HepG2 (cell line): ENCODE results near the gene ZFP1. TPM values are rescaled to one million over a fixed set of nuclear protein-coding genes. Genes with fewer than 3 reads are reported as not detected.

ENCODE experiments used
- ATAC-seq: fragments of 200-7000 bp; cut with Tn5 transposase; 3 replicates; pipeline ENCODE4 v1.9.1; 2020; ENCODE audit warnings: mild to moderate bottlenecking, moderate library complexity
- BruUV-seq: library from RNA; stranded (reverse); fragments of 400-500 nt; replicated peaks from 2 replicates; lab custom pipeline; 2021; lab: Mats Ljungman, UMichigan
- CTCF ChIA-PET: fragments of 300-600 bp; formaldehyde crosslinking; extraction: SDS; loops from one replicate; lab custom pipeline; 2021; ENCODE audit warnings: low total read pairs, inconsistent platforms, low intra/inter-chr PET ratio; lab: Yijun Ruan, JAX
- POLR2A ChIA-PET: fragments of 350-600 bp; sonication (Branson Sonifier 250); formaldehyde crosslinking; loops from one replicate; lab custom pipeline; 2020; ENCODE audit warnings: antibody characterized with exemption, inconsistent platforms; lab: Yijun Ruan, JAX
- DNase-seq: peaks from one replicate; pipeline ENCODE4 v3.0.0-alpha.2; 2015; ENCODE audit warnings: low spot score
- FAIRE-seq: peaks from 3 replicates; lab custom pipeline; 2011; peaks lifted over from hg19 to GRCh38; lab: Jason Lieb, UNC
- H2AFZ ChIP-seq: one replicate; pipeline ENCODE4 v1.6.1; 2011; ENCODE audit warnings: low read length, inconsistent platforms
- H3K27ac ChIP-seq: fragments of 300-600 bp; 3 replicates; pipeline ENCODE4 v1.8.0; 2011; ENCODE audit warnings: mixed run types, mild to moderate bottlenecking, mixed read lengths, low read length, inconsistent platforms; ENCODE audit not compliant: insufficient read depth; ENCODE audit errors: extremely low read length
- H3K27me3 ChIP-seq, 2 experiments: fragments of 200-600 bp in 1 of 2; 2 replicates in 1 of 2; 3 replicates in 1 of 2; pipeline versions ENCODE4 v1.6.0 to v1.8.0; 2011; ENCODE audit warnings: low read length in 2 of 2, mild to moderate bottlenecking in 2 of 2, moderate library complexity in 2 of 2, inconsistent platforms in 1 of 2; ENCODE audit not compliant: insufficient read depth in 2 of 2, control insufficient read depth in 1 of 2
- H3K36me3 ChIP-seq, 2 experiments: fragments of 200-600 bp in 1 of 2; replicated peaks in 1 of 2; 2 replicates in 1 of 2; 3 replicates in 1 of 2; pipeline versions ENCODE4 v1.5.1 to v1.8.0; 2011; ENCODE audit warnings: low read length in 2 of 2, inconsistent platforms in 1 of 2; ENCODE audit not compliant: insufficient read depth in 2 of 2, control insufficient read depth in 1 of 2
- H3K4me1 ChIP-seq: 2 replicates; pipeline ENCODE4 v1.5.1; 2012; ENCODE audit warnings: low read length, inconsistent platforms; ENCODE audit not compliant: insufficient read depth
- H3K4me2 ChIP-seq: 2 replicates; pipeline ENCODE4 v1.6.0; 2011; ENCODE audit warnings: low read depth, low read length, inconsistent platforms
- H3K4me3 ChIP-seq, 3 experiments: fragments of 200-600 bp in 1 of 3; sonication (generic), shearing (Covaris generic) in 1 of 3; replicated peaks in 1 of 3; 2 replicates each; pipeline ENCODE4 v1.5.1; 2011 to 2016; ENCODE audit warnings: low read length in 3 of 3, inconsistent platforms in 2 of 3, low read depth in 2 of 3, mild to moderate bottlenecking in 2 of 3, control low read depth in 1 of 3, mixed read lengths in 1 of 3; ENCODE audit not compliant: insufficient read depth in 1 of 3
- H3K79me2 ChIP-seq: one replicate; pipeline ENCODE4 v1.6.1; 2011; ENCODE audit warnings: low read length, inconsistent platforms; ENCODE audit not compliant: insufficient read depth
- H3K9ac ChIP-seq: 2 replicates; pipeline ENCODE4 v1.6.0; 2011; ENCODE audit warnings: mild to moderate bottlenecking, low read depth, low read length, inconsistent platforms; ENCODE audit not compliant: insufficient read depth
- H3K9me3 ChIP-seq: 2 replicates; pipeline ENCODE4 v1.5.1; 2012; ENCODE audit warnings: mild to moderate bottlenecking, low read length
- H4K20me1 ChIP-seq: 2 replicates; pipeline ENCODE4 v1.6.0; 2011; ENCODE audit warnings: inconsistent platforms, mild to moderate bottlenecking, low read length, moderate library complexity; ENCODE audit not compliant: insufficient read depth
- HNRNPL ChIP-seq: fragments of 200-400 bp; formaldehyde crosslinking; IDR thresholded peaks from 2 replicates; pipeline ENCODE4 v1.6.1; 2017; ENCODE audit warnings: mild to moderate bottlenecking, low read depth, low read length
- KDM5B ChIP-seq: sonication (generic); formaldehyde crosslinking; IDR thresholded peaks from 2 replicates; pipeline ENCODE4 v1.4.0; 2020; ENCODE audit warnings: missing genetic modification reagents, mild to moderate bottlenecking, borderline replicate concordance
- KLF12 ChIP-seq: sonication (generic); formaldehyde crosslinking; IDR thresholded peaks from 2 replicates; pipeline ENCODE4 v1.4.0; 2020; ENCODE audit warnings: missing genetic modification reagents, borderline replicate concordance
- MEIS2 ChIP-seq: sonication (generic); formaldehyde crosslinking; IDR thresholded peaks from 2 replicates; pipeline ENCODE4 v1.9.0; 2021; ENCODE audit warnings: mild to moderate bottlenecking, missing genetic modification reagents
- ZFP91 ChIP-seq: sonication (generic); formaldehyde crosslinking; IDR thresholded peaks from 2 replicates; pipeline ENCODE4 v1.9.0; 2022; ENCODE audit warnings: missing genetic modification reagents, mild to moderate bottlenecking, borderline replicate concordance
- ZNF121 ChIP-seq: sonication (generic); formaldehyde crosslinking; IDR thresholded peaks from 2 replicates; pipeline ENCODE4 v1.5.0; 2020; ENCODE audit warnings: mild to moderate bottlenecking, missing genetic modification reagents
- ZNF609 ChIP-seq: sonication (generic); formaldehyde crosslinking; IDR thresholded peaks from 2 replicates; pipeline ENCODE4 v1.4.0; 2020; ENCODE audit warnings: mild to moderate bottlenecking, missing genetic modification reagents, borderline replicate concordance
- ZNF639 ChIP-seq: conservative IDR thresholded peaks from 2 replicates; pipeline ENCODE4 v1.6.1; 2018; ENCODE audit warnings: missing genetic modification reagents
- ZNF83 ChIP-seq: sonication (generic); formaldehyde crosslinking; IDR thresholded peaks from 2 replicates; pipeline ENCODE4 v1.4.0; 2020; ENCODE audit warnings: missing genetic modification reagents, mild to moderate bottlenecking, borderline replicate concordance
- ZSCAN20 ChIP-seq: sonication (generic); formaldehyde crosslinking; IDR thresholded peaks from 2 replicates; pipeline ENCODE4 v1.4.0; 2020; ENCODE audit warnings: missing genetic modification reagents, mild to moderate bottlenecking, borderline replicate concordance
- WGBS: methylation state at CpG from one replicate; pipeline ENCODE4 v1.1.6; 2017; ENCODE audit warnings: low lambda C conversion rate; 5-methylcytosine and 5-hydroxymethylcytosine counted together
- in situ Hi-C: cut with HindIII; loops from 2 replicates; pipeline ENCODE4 v1.10.0; 2017; ENCODE audit warnings: low pct_unique_long_range_greater_than_20kb; ENCODE audit not compliant: extremely low pct_ligation_motif_present
- intact Hi-C: fragments of 100-400 bp; cut with micrococcal nuclease; formaldehyde crosslinking; loops from one replicate; pipeline ENCODE4 v1.10.0; 2022; ENCODE audit not compliant: unreplicated experiment
- polyA plus RNA-seq, 8 experiments: library from polyadenylated mRNA; depleted of rRNA in 3 of 8; stranded (reverse) in 7 of 8; unstranded in 1 of 8; fragments of >200 nt; fragmentation: Illumina TruSeq in 4 of 8; extraction: Trizol in 4 of 8; gene quantifications; 2 replicates each; pipeline versions ENCODE4 v1.2.1 to v1.2.3, GENCODE V29; 2011 to 2016; ENCODE audit warnings: low read depth in 4 of 8, missing spikeins in 1 of 8, mixed read lengths in 1 of 8; ENCODE audit not compliant: insufficient read depth in 1 of 8
- total RNA-seq, 5 experiments: library from RNA; depleted of rRNA; stranded (reverse); fragments of >200 nt; fragmentation: Illumina TruSeq; extraction: Trizol; gene quantifications; 2 replicates each; pipeline ENCODE4 v1.2.3, GENCODE V29; 2016; ENCODE audit warnings: low read depth in 1 of 5

The ZFP1 gene
- total and polyA plus RNA-seq, 2 of the 13 experiments (the other 11 are each of a cell fraction or from before 2014, with no cell fraction given), result 8.3 to 14.0 TPM

GRCh38 chr16:75114946-75115825 is 33.1 kb upstream of the ZFP1 start (continued):
- peak; percentile 32; the same call in 1 of the 2 replicates for TF ChIP-seq ZFP91 (CRISPR knock-in tag)
- TF ChIP-seq KDM5B (CRISPR knock-in tag), result 0 out of 2 replicates have a peak, but pooled peaks have one; percentile 37
- 0 out of 2 replicates have a peak, but pooled peaks have one; percentile 6 for TF ChIP-seq HNRNPL
- no peak for TF ChIP-seq ZNF83 (CRISPR knock-in tag)

GRCh38 chr16:75116081-75116910 is 32.0 kb upstream of the ZFP1 start, which contains the start of gene LDHD:
Gene LDHD (minus strand): TSS chr16:75116780. CDS start chr16:75116720, 60 bp downstream.
- no peaks in the 10 kb centered on the region; a peak in 1 of 5 replicates for H3K27me3 ChIP-seq
- peak within 1 kb of the TSS; percentile 56 to 83 (median 59) for H3K4me3 ChIP-seq
- DNase-seq (peak; percentile 86), FAIRE-seq (peak; percentile 97), ATAC-seq (peak; percentile 93)
- H3K4me2 ChIP-seq, result peak within 1 kb of the TSS; percentile 79
- H3K79me2 ChIP-seq, result peaks cover 20% of the 10 kb centered on the region
- peaks cover 6% of the 10 kb centered on the region for H3K9me3 ChIP-seq
- H2AFZ ChIP-seq, result peak within 1 kb of the TSS; percentile 65
- POLR2A ChIA-PET, result interaction anchor here (0.6 to 1.5 kb wide), 9 partner anchors 8 to 131 kb away, joined by 3 to 13 read pairs (median 4); partner anchors contain the start of genes WDR59 and ZNRF1
- CTCF ChIA-PET, result no interaction called here
- in situ Hi-C loops, result no loop called here
- no TSS peak for BruUV-seq
- H3K4me1 ChIP-seq, result peaks cover 78% of the 10 kb centered on the region
- no peaks in the 10 kb centered on the region for H4K20me1 ChIP-seq
- intact Hi-C loops, result loop anchor here (1.0 kb wide), 1 partner anchor 32 kb away; the partner anchor contains the start of gene ZFP1
- H3K36me3 ChIP-seq, result 0 out of 5 replicates have a peak, but pooled peaks cover 0 to 2% of the 10 kb centered on the region in 2 experiments
- peak within 1 kb of the TSS; percentile 75 for H3K9ac ChIP-seq
- WGBS, result 6% methylated on average over 14 of the region's 15 CpGs
- H3K27ac ChIP-seq, result peak within 1 kb of the TSS; percentile 48
- 0 out of 2 replicates have a peak, but pooled peaks have one; percentile 35 for TF ChIP-seq ZNF609 (CRISPR knock-in tag)
- no peak for TF ChIP-seq KLF12 (CRISPR knock-in tag)
- TF ChIP-seq ZNF121 (CRISPR knock-in tag), result peak; percentile 54; the same call in 1 of the 2 replicates
- TF ChIP-seq ZSCAN20 (CRISPR knock-in tag), result no peak
- peak; percentile 61; the same call in 1 of the 2 replicates for TF ChIP-seq ZNF639 (CRISPR knock-in tag)
- TF ChIP-seq MEIS2, result peak; percentile 42; the same call in 1 of the 2 replicates
